Activated CD4-positive, alpha-beta memory T cell treated with anti-CD3 and anti-CD28 coated beads for 36 hours (primary cell): ENCODE results near the gene RPS6KA2. TPM values are rescaled to one million over a fixed set of nuclear protein-coding genes. Genes with fewer than 3 reads are reported as not detected.
"Not testable (repeated sequence)": the region's sequence is repeated elsewhere in the genome, so short reads cannot be mapped to it uniquely, and the experiment has no call there.

Experiments
- CTCF ChIA-PET: fragments of 350-600 bp; sonication (Branson Sonifier 250); formaldehyde crosslinking; loops from one replicate; lab custom pipeline; 2021; ENCODE audit warnings: antibody characterized with exemption, inconsistent platforms; lab: Charles Lee
- POLR2A ChIA-PET: fragments of 350-600 bp; sonication (Branson Sonifier 250); formaldehyde crosslinking; loops from one replicate; lab custom pipeline; 2021; ENCODE audit warnings: antibody characterized with exemption; lab: Charles Lee
- DNase-seq: peaks from one replicate; pipeline ENCODE4 v3.0.0-alpha.2; 2020
- H3K27ac Mint-ChIP-seq: one replicate; pipeline ENCODE4 v1.8.0; 2021; ENCODE audit warnings: mixed read lengths
- H3K27me3 Mint-ChIP-seq: one replicate; pipeline ENCODE4 v1.8.0; 2021; ENCODE audit warnings: mixed read lengths
- H3K36me3 Mint-ChIP-seq: one replicate; pipeline ENCODE4 v1.8.0; 2021; ENCODE audit warnings: mixed read lengths
- H3K4me1 Mint-ChIP-seq: one replicate; pipeline ENCODE4 v1.8.0; 2021; ENCODE audit warnings: low read depth, mixed read lengths
- H3K4me3 Mint-ChIP-seq: one replicate; pipeline ENCODE4 v1.8.0; 2021; ENCODE audit warnings: mild to moderate bottlenecking, mixed read lengths
- H3K9me3 Mint-ChIP-seq: one replicate; pipeline ENCODE4 v1.8.0; 2021; ENCODE audit warnings: mixed read lengths
- intact Hi-C: fragments of 100-400 bp; cut with micrococcal nuclease; formaldehyde crosslinking; loops from one replicate; pipeline ENCODE4 v1.15.1; 2023
- total RNA-seq, 2 experiments: library from RNA; stranded (reverse); gene quantifications; one replicate each; pipeline ENCODE4 v1.2.3, GENCODE V29; 2021

Gene RPS6KA2
- total RNA-seq, 2 experiments from 2014 or later: 7.7 to 7.9 TPM

GRCh38 chr6:166379103-166379586, 247.9 kb downstream of the RPS6KA2 start:
- intact Hi-C loops: no loop called here
- H3K36me3 Mint-ChIP-seq: no peaks in the 10 kb centered on the region
- H3K9me3 Mint-ChIP-seq: no peaks in the 10 kb centered on the region
- no peak overlapping the region for H3K4me3 Mint-ChIP-seq
- ChIA-PET CTCF (interaction anchor here (2.0 to 5.1 kb wide), 3 partner anchors 20 to 103 kb away, joined by 8 to 55 read pairs (median 46); no protein-coding TSS in a partner anchor), POLR2A (no interaction called here)
- H3K4me1 Mint-ChIP-seq: peaks cover 5% of the 10 kb centered on the region
- no peaks in the 10 kb centered on the region for H3K27me3 Mint-ChIP-seq
- no peak overlapping the region for H3K27ac Mint-ChIP-seq
- no peak for DNase-seq

DNA sequence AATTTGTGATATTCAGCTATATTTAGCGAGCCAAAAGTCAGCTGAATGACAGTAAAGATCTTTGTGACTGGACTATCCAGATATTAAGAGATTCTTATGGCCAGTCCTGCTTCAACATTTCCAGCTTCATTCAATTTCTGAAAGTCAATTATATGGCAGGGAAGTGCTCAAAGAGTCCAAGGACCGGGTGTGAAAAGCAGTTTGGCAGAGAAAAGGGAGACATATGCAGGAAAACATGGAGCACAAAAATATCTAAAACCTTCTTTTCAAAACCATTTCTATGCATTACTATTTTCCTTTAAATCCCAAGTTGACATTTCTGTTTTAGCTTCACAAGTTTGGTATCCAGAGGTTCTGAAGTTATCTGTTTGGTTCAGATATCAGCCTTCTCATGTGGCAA, 249.3 kb downstream of the RPS6KA2 start:
- Mint-ChIP-seq H3K27ac (no peak overlapping the region), H3K36me3 (no peaks in the 10 kb centered on the region), H3K4me3 (no peak overlapping the region), H3K27me3 (no peaks in the 10 kb centered on the region), H3K9me3 (no peaks in the 10 kb centered on the region), H3K4me1 (peaks cover 5% of the 10 kb centered on the region)
- POLR2A ChIA-PET: no interaction called here
- no peak for DNase-seq
- intact Hi-C loops: no loop called here
- CTCF ChIA-PET: interaction anchor here (0.8 to 5.1 kb wide), 5 partner anchors 10 to 101 kb away, joined by 3 to 55 read pairs (median 7); no protein-coding TSS in a partner anchor

DNA sequence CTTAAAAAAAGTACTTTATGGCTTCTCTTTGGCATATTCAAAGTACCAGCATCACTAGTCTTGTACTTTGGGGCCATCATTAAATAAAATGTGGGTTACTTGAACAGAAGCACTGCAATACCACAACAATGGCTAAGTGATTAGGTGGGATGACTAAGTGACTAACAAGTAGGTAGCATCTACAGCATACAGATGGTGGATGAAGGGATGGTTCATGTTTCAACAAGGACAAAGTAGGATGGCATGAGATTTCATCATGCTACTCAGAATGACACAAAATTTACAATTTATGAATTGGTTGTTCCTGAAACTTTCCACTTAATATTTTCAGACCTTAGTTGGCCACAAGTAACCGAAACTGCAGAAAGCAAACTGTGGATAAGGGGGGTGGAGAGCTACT, 252.0 kb downstream of the RPS6KA2 start:
- intact Hi-C loops: no loop called here
- DNase-seq: no peak
- Mint-ChIP-seq H3K27ac (no peak overlapping the region), H3K27me3 (no peaks in the 10 kb centered on the region), H3K36me3 (no peaks in the 10 kb centered on the region), H3K4me1 (no peaks in the 10 kb centered on the region), H3K4me3 (no peak overlapping the region), H3K9me3 (no peaks in the 10 kb centered on the region)
- POLR2A ChIA-PET: no interaction called here
- CTCF ChIA-PET: no interaction called here

- ChIA-PET CTCF (no interaction called here), POLR2A (no interaction called here)
- H3K27ac Mint-ChIP-seq: no peak overlapping the region
- no peaks in the 10 kb centered on the region for H3K9me3 Mint-ChIP-seq
- H3K27me3 Mint-ChIP-seq: no peaks in the 10 kb centered on the region
- no peaks in the 10 kb centered on the region for H3K4me1 Mint-ChIP-seq
- intact Hi-C loops: no loop called here
- no peak overlapping the region for H3K4me3 Mint-ChIP-seq
- H3K36me3 Mint-ChIP-seq: peaks cover 6% of the 10 kb centered on the region
- no peak for DNase-seq
These were observed 256.6 kb downstream of the RPS6KA2 start for GRCh38 chr6:166370489-166370888.

- POLR2A ChIA-PET: no interaction called here
- DNase-seq: no peak
- intact Hi-C loops: no loop called here
- no peak overlapping the region for H3K4me3 Mint-ChIP-seq
- H3K27ac Mint-ChIP-seq: no peak overlapping the region
- no peaks in the 10 kb centered on the region for H3K4me1 Mint-ChIP-seq
- H3K27me3 Mint-ChIP-seq: no peaks in the 10 kb centered on the region
- CTCF ChIA-PET: interaction anchor here (0.6 kb wide), 1 partner anchor 94 kb away, joined by 4 read pairs; no protein-coding TSS in a partner anchor
- peaks cover 7% of the 10 kb centered on the region for H3K36me3 Mint-ChIP-seq
- no peaks in the 10 kb centered on the region for H3K9me3 Mint-ChIP-seq
These were observed 257.3 kb downstream of the RPS6KA2 start for GRCh38 chr6:166369782-166370181.

GRCh38 chr6:166366921-166367320, 260.1 kb downstream of the RPS6KA2 start:
- Mint-ChIP-seq H3K27me3 (no peaks in the 10 kb centered on the region), H3K36me3 (peaks cover 13% of the 10 kb centered on the region)

GRCh38 chr6:166365806-166366205, 261.2 kb downstream of the RPS6KA2 start:
- DNase-seq: no peak
- Mint-ChIP-seq H3K4me1 (no peaks in the 10 kb centered on the region), H3K36me3 (peaks cover 13% of the 10 kb centered on the region), H3K4me3 (no peak overlapping the region), H3K27ac (no peak overlapping the region), H3K9me3 (no peaks in the 10 kb centered on the region), H3K27me3 (no peaks in the 10 kb centered on the region)
- ChIA-PET CTCF (interaction anchor here (2.4 kb wide), 1 partner anchor 16 kb away, joined by 7 read pairs; no protein-coding TSS in a partner anchor), POLR2A (no interaction called here)
- intact Hi-C loops: no loop called here

More at GRCh38 chr6:166366921-166367320, 260.1 kb downstream of the RPS6KA2 start:
- POLR2A ChIA-PET: no interaction called here
- CTCF ChIA-PET: interaction anchor here (0.6 to 1.2 kb wide), 2 partner anchors 15 to 437 kb away, joined by 5 to 7 read pairs; no protein-coding TSS in a partner anchor
- no peak overlapping the region for H3K27ac Mint-ChIP-seq
- H3K9me3 Mint-ChIP-seq: no peaks in the 10 kb centered on the region
- intact Hi-C loops: no loop called here
- no peaks in the 10 kb centered on the region for H3K4me1 Mint-ChIP-seq
- no peak overlapping the region for H3K4me3 Mint-ChIP-seq
- DNase-seq: no peak

GRCh38 chr6:166365221-166365620, 261.8 kb downstream of the RPS6KA2 start:
- intact Hi-C loops: no loop called here

GRCh38 chr6:166364456-166364855, 262.6 kb downstream of the RPS6KA2 start:
- no peak overlapping the region for H3K27ac Mint-ChIP-seq
- ChIA-PET CTCF (interaction anchor here (1.0 to 2.4 kb wide), 2 partner anchors 17 to 51 kb away, joined by 4 to 7 read pairs; no protein-coding TSS in a partner anchor), POLR2A (no interaction called here)
- H3K4me1 Mint-ChIP-seq: no peaks in the 10 kb centered on the region
- H3K27me3 Mint-ChIP-seq: peaks cover 3% of the 10 kb centered on the region
- peaks cover under 1% of the 10 kb centered on the region for H3K9me3 Mint-ChIP-seq
- no peak overlapping the region for H3K4me3 Mint-ChIP-seq
- intact Hi-C loops: no loop called here
- no peak for DNase-seq
- peaks cover 13% of the 10 kb centered on the region for H3K36me3 Mint-ChIP-seq

More at GRCh38 chr6:166365221-166365620, 261.8 kb downstream of the RPS6KA2 start:
- Mint-ChIP-seq H3K27me3 (no peaks in the 10 kb centered on the region), H3K4me1 (no peaks in the 10 kb centered on the region), H3K4me3 (no peak overlapping the region), H3K9me3 (no peaks in the 10 kb centered on the region), H3K27ac (no peak overlapping the region), H3K36me3 (peaks cover 13% of the 10 kb centered on the region)
- POLR2A ChIA-PET: no interaction called here
- CTCF ChIA-PET: interaction anchor here (1.0 to 2.4 kb wide), 2 partner anchors 16 to 52 kb away, joined by 4 to 7 read pairs; no protein-coding TSS in a partner anchor
- no peak for DNase-seq

GRCh38 chr6:166362427-166362826, 264.6 kb downstream of the RPS6KA2 start:
- POLR2A ChIA-PET, intact Hi-C loops, H3K27ac Mint-ChIP-seq, H3K4me3 Mint-ChIP-seq, H3K4me1 Mint-ChIP-seq, H3K9me3 Mint-ChIP-seq, DNase-seq: not testable (repeated sequence)
- H3K27me3 Mint-ChIP-seq: peaks cover 14% of the 10 kb centered on the region
- peaks cover 13% of the 10 kb centered on the region for H3K36me3 Mint-ChIP-seq
- CTCF ChIA-PET: interaction anchor here (1.0 kb wide), 1 partner anchor 19 kb away, joined by 4 read pairs; no protein-coding TSS in a partner anchor

DNA sequence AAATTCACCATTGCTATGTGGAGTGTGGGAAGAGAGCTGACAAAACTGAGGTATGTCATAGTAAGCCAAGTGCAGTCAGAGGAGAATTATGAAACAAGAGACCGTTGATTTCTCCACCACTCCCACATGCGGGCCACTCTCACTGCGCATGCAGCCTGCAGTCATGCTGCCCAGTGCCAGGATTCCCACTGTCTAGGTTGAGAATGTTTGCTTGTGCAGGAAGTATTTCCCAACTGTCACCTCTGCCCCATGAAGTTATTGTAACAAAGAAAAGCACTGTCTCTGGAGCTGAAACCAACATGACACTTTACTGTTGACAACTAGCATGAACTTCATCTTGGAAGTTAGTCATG, 266.0 kb downstream of the RPS6KA2 start:
- Mint-ChIP-seq H3K27me3 (peaks cover 14% of the 10 kb centered on the region), H3K36me3 (peaks cover 11% of the 10 kb centered on the region), H3K4me3 (no peak overlapping the region), H3K9me3 (peaks cover 6% of the 10 kb centered on the region), H3K4me1 (no peaks in the 10 kb centered on the region), H3K27ac (no peak overlapping the region)
- intact Hi-C loops: no loop called here
- POLR2A ChIA-PET: no interaction called here
- CTCF ChIA-PET: no interaction called here
- DNase-seq: no peak

DNA sequence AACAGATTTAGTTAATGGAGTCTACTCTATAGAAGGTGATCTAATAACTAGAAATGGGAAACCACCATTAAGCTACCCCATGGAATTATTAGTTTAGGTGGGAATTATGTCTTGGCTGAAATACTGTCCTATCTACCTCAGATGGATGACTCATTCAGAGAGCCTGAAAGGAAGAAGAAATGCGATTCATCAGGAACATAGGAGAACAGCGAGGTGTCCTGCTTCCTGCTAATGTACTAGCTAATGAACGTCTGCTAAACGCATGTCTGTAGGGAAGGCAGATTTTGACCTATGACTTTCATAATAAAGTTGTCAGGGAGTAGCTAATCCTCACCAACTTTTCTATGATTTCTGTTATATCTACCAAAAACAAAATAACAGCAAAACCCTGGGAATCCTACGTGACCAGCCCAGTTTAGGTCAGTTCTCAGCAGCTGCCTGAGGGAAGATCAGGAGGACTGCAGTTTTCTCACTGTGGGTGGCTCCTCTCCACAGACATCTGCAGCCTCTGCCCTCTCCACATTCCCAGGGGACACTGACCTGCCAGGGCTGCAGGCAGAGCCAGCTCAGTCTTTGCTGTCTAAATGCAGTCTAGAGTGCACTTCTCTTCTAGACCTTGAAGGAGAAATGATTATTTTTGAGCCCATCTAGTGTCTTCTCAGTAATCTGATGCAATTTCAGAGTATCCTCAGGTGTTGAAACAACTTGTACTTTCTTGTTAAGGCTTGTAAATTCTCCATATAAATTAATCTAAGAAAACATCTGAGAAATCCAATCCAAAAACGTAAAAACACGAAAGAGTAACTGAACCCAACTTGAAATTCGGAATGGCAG, 266.6 kb downstream of the RPS6KA2 start:
- H3K36me3 Mint-ChIP-seq: peaks cover 6% of the 10 kb centered on the region
- H3K4me1 Mint-ChIP-seq: no peaks in the 10 kb centered on the region
- ChIA-PET CTCF (no interaction called here), POLR2A (no interaction called here)
- H3K27me3 Mint-ChIP-seq: peaks cover 16% of the 10 kb centered on the region
- DNase-seq: no peak
- peaks cover 6% of the 10 kb centered on the region for H3K9me3 Mint-ChIP-seq
- no peak overlapping the region for H3K4me3 Mint-ChIP-seq
- no peak overlapping the region for H3K27ac Mint-ChIP-seq
- intact Hi-C loops: no loop called here
